HepG2 (cell line): Measurements from ENCODE around the gene MYO16. TPM values are rescaled to one million over a fixed set of nuclear protein-coding genes. Genes with fewer than 3 reads are reported as not detected.

ENCODE experiments used
- ATAC-seq: fragments of 200-7000 bp; cut with Tn5 transposase; 3 replicates; pipeline ENCODE4 v1.9.1; 2020; ENCODE audit warnings: mild to moderate bottlenecking, moderate library complexity
- BruUV-seq: library from RNA; stranded (reverse); fragments of 400-500 nt; replicated peaks from 2 replicates; lab custom pipeline; 2021; lab: Mats Ljungman, UMichigan
- CTCF ChIA-PET: fragments of 300-600 bp; formaldehyde crosslinking; extraction: SDS; loops from one replicate; lab custom pipeline; 2021; ENCODE audit warnings: low total read pairs, inconsistent platforms, low intra/inter-chr PET ratio; lab: Yijun Ruan, JAX
- POLR2A ChIA-PET: fragments of 350-600 bp; sonication (Branson Sonifier 250); formaldehyde crosslinking; loops from one replicate; lab custom pipeline; 2020; ENCODE audit warnings: antibody characterized with exemption, inconsistent platforms; lab: Yijun Ruan, JAX
- DNase-seq: peaks from one replicate; pipeline ENCODE4 v3.0.0-alpha.2; 2015; ENCODE audit warnings: low spot score
- FAIRE-seq: peaks from 3 replicates; lab custom pipeline; 2011; peaks lifted over from hg19 to GRCh38; lab: Jason Lieb, UNC
- H2AFZ ChIP-seq: one replicate; pipeline ENCODE4 v1.6.1; 2011; ENCODE audit warnings: low read length, inconsistent platforms
- H3K27ac ChIP-seq: fragments of 300-600 bp; 3 replicates; pipeline ENCODE4 v1.8.0; 2011; ENCODE audit warnings: mixed run types, mild to moderate bottlenecking, mixed read lengths, low read length, inconsistent platforms; ENCODE audit not compliant: insufficient read depth; ENCODE audit errors: extremely low read length
- H3K27me3 ChIP-seq, 2 experiments: fragments of 200-600 bp in 1 of 2; 2 replicates in 1 of 2; 3 replicates in 1 of 2; pipeline versions ENCODE4 v1.6.0 to v1.8.0; 2011; ENCODE audit warnings: low read length in 2 of 2, mild to moderate bottlenecking in 2 of 2, moderate library complexity in 2 of 2, inconsistent platforms in 1 of 2; ENCODE audit not compliant: insufficient read depth in 2 of 2, control insufficient read depth in 1 of 2
- H3K36me3 ChIP-seq, 2 experiments: fragments of 200-600 bp in 1 of 2; replicated peaks in 1 of 2; 2 replicates in 1 of 2; 3 replicates in 1 of 2; pipeline versions ENCODE4 v1.5.1 to v1.8.0; 2011; ENCODE audit warnings: low read length in 2 of 2, inconsistent platforms in 1 of 2; ENCODE audit not compliant: insufficient read depth in 2 of 2, control insufficient read depth in 1 of 2
- H3K4me1 ChIP-seq: 2 replicates; pipeline ENCODE4 v1.5.1; 2012; ENCODE audit warnings: low read length, inconsistent platforms; ENCODE audit not compliant: insufficient read depth
- H3K4me2 ChIP-seq: 2 replicates; pipeline ENCODE4 v1.6.0; 2011; ENCODE audit warnings: low read depth, low read length, inconsistent platforms
- H3K4me3 ChIP-seq, 3 experiments: fragments of 200-600 bp in 1 of 3; sonication (generic), shearing (Covaris generic) in 1 of 3; replicated peaks in 1 of 3; 2 replicates each; pipeline ENCODE4 v1.5.1; 2011 to 2016; ENCODE audit warnings: low read length in 3 of 3, inconsistent platforms in 2 of 3, low read depth in 2 of 3, mild to moderate bottlenecking in 2 of 3, control low read depth in 1 of 3, mixed read lengths in 1 of 3; ENCODE audit not compliant: insufficient read depth in 1 of 3
- H3K79me2 ChIP-seq: one replicate; pipeline ENCODE4 v1.6.1; 2011; ENCODE audit warnings: low read length, inconsistent platforms; ENCODE audit not compliant: insufficient read depth
- H3K9ac ChIP-seq: 2 replicates; pipeline ENCODE4 v1.6.0; 2011; ENCODE audit warnings: mild to moderate bottlenecking, low read depth, low read length, inconsistent platforms; ENCODE audit not compliant: insufficient read depth
- H3K9me3 ChIP-seq: 2 replicates; pipeline ENCODE4 v1.5.1; 2012; ENCODE audit warnings: mild to moderate bottlenecking, low read length
- H4K20me1 ChIP-seq: 2 replicates; pipeline ENCODE4 v1.6.0; 2011; ENCODE audit warnings: inconsistent platforms, mild to moderate bottlenecking, low read length, moderate library complexity; ENCODE audit not compliant: insufficient read depth
- BCL6 ChIP-seq: IDR thresholded peaks from 2 replicates; pipeline ENCODE4 v1.6.1; 2016; ENCODE audit warnings: missing genetic modification reagents, missing compliant biosample characterization
- CENPBD1 ChIP-seq: sonication (generic); formaldehyde crosslinking; IDR thresholded peaks from 2 replicates; pipeline ENCODE4 v1.8.0; 2022; ENCODE audit warnings: missing genetic modification reagents, low read depth, mild to moderate bottlenecking, borderline replicate concordance
- E2F5 ChIP-seq: sonication (generic); formaldehyde crosslinking; conservative IDR thresholded peaks from 2 replicates; pipeline ENCODE4 v1.4.0; 2020; ENCODE audit warnings: missing genetic modification reagents
- IRX3 ChIP-seq: sonication (generic); formaldehyde crosslinking; IDR thresholded peaks from 2 replicates; pipeline ENCODE4 v1.8.1; 2023; ENCODE audit warnings: mild to moderate bottlenecking, low read depth, missing genetic modification reagents, borderline replicate concordance
- KAT7 ChIP-seq: IDR thresholded peaks from 2 replicates; pipeline ENCODE4 v1.6.1; 2018; ENCODE audit warnings: borderline replicate concordance, missing compliant biosample characterization
- MED1 ChIP-seq: sonication (generic); formaldehyde crosslinking; IDR thresholded peaks from 2 replicates; pipeline ENCODE4 v1.4.0; 2020; ENCODE audit warnings: missing genetic modification reagents
- ZKSCAN1 ChIP-seq: fragments of 150-350 bp; IDR thresholded peaks from 2 replicates; pipeline ENCODE4 v1.6.1; 2014; ENCODE audit warnings: low read length
- ZMYM2 ChIP-seq: sonication (generic); formaldehyde crosslinking; IDR thresholded peaks from 2 replicates; pipeline ENCODE4 v1.8.0; 2022; ENCODE audit warnings: mild to moderate bottlenecking, missing genetic modification reagents
- ZNF512B ChIP-seq: sonication (generic); formaldehyde crosslinking; IDR thresholded peaks from 2 replicates; pipeline ENCODE4 v1.5.1; 2020; ENCODE audit warnings: missing genetic modification reagents, mild to moderate bottlenecking, borderline replicate concordance
- ZNF597 ChIP-seq: sonication (generic); formaldehyde crosslinking; IDR thresholded peaks from 2 replicates; pipeline ENCODE4 v1.5.0; 2020; ENCODE audit warnings: missing genetic modification reagents
- ZNF598 ChIP-seq: sonication (generic); formaldehyde crosslinking; IDR thresholded peaks from 2 replicates; pipeline ENCODE4 v1.5.1; 2020; ENCODE audit warnings: mild to moderate bottlenecking, missing genetic modification reagents, borderline replicate concordance
- ZNF670 ChIP-seq: sonication (generic); formaldehyde crosslinking; IDR thresholded peaks from 2 replicates; pipeline ENCODE4 v1.8.0; 2022; ENCODE audit warnings: mild to moderate bottlenecking, missing genetic modification reagents, borderline replicate concordance
- ZNF672 ChIP-seq: sonication (generic); formaldehyde crosslinking; IDR thresholded peaks from 2 replicates; pipeline ENCODE4 v1.8.1; 2022; ENCODE audit warnings: missing genetic modification reagents
- ZNF687 ChIP-seq: sonication (generic); formaldehyde crosslinking; IDR thresholded peaks from 2 replicates; pipeline ENCODE4 v1.5.1; 2020; ENCODE audit warnings: mild to moderate bottlenecking, missing genetic modification reagents, moderate library complexity
- WGBS: methylation state at CpG from one replicate; pipeline ENCODE4 v1.1.6; 2017; ENCODE audit warnings: low lambda C conversion rate; 5-methylcytosine and 5-hydroxymethylcytosine counted together
- in situ Hi-C: cut with HindIII; loops from 2 replicates; pipeline ENCODE4 v1.10.0; 2017; ENCODE audit warnings: low pct_unique_long_range_greater_than_20kb; ENCODE audit not compliant: extremely low pct_ligation_motif_present
- intact Hi-C: fragments of 100-400 bp; cut with micrococcal nuclease; formaldehyde crosslinking; loops from one replicate; pipeline ENCODE4 v1.10.0; 2022; ENCODE audit not compliant: unreplicated experiment
- polyA plus RNA-seq, 8 experiments: library from polyadenylated mRNA; depleted of rRNA in 3 of 8; stranded (reverse) in 7 of 8; unstranded in 1 of 8; fragments of >200 nt; fragmentation: Illumina TruSeq in 4 of 8; extraction: Trizol in 4 of 8; gene quantifications; 2 replicates each; pipeline versions ENCODE4 v1.2.1 to v1.2.3, GENCODE V29; 2011 to 2016; ENCODE audit warnings: low read depth in 4 of 8, missing spikeins in 1 of 8, mixed read lengths in 1 of 8; ENCODE audit not compliant: insufficient read depth in 1 of 8
- total RNA-seq, 5 experiments: library from RNA; depleted of rRNA; stranded (reverse); fragments of >200 nt; fragmentation: Illumina TruSeq; extraction: Trizol; gene quantifications; 2 replicates each; pipeline ENCODE4 v1.2.3, GENCODE V29; 2016; ENCODE audit warnings: low read depth in 1 of 5

MYO16 gene
- total and polyA plus RNA-seq, 2 of the 13 experiments (the other 11 are each of a cell fraction or from before 2014, with no cell fraction given), result not detected

GRCh38 chr13:109224033-109224432, 594.6 kb downstream of the MYO16 start:
- CTCF ChIA-PET, result no interaction called here
- H3K27me3 ChIP-seq, result no peaks in the 10 kb centered on the region
- peaks cover 71% of the 10 kb centered on the region for H3K9me3 ChIP-seq
- no peak for ATAC-seq
- TF ChIP-seq IRX3 (CRISPR knock-in tag), result no peak
- no peak for TF ChIP-seq ZNF670
- TF ChIP-seq ZNF598 (CRISPR knock-in tag), result no peak
- no peak for TF ChIP-seq MED1 (CRISPR knock-in tag)
- no peak for TF ChIP-seq ZNF687
- no peak for TF ChIP-seq ZNF597 (CRISPR knock-in tag)
- no peak for TF ChIP-seq ZMYM2
- no peak for TF ChIP-seq ZNF512B (CRISPR knock-in tag)
- no peak for TF ChIP-seq CENPBD1 (CRISPR knock-in tag)
- no peak for TF ChIP-seq ZNF672 (CRISPR knock-in tag)
- no peak for TF ChIP-seq E2F5 (CRISPR knock-in tag)
- no peak for TF ChIP-seq ZKSCAN1
- TF ChIP-seq KAT7 (CRISPR knock-in tag), result no peak
- TF ChIP-seq BCL6 (CRISPR knock-in tag), result no peak
- WGBS, result 0% methylated on average over 1 of the region's 4 CpGs
- no peaks in the 10 kb centered on the region for H4K20me1 ChIP-seq
- H3K4me2 ChIP-seq, result no peak overlapping the region
- no peak overlapping the region for H3K27ac ChIP-seq
- no TSS peak for BruUV-seq
- no peaks in the 10 kb centered on the region for H3K36me3 ChIP-seq
- POLR2A ChIA-PET, result no interaction called here
- in situ Hi-C loops (no loop called here), intact Hi-C loops (no loop called here)
- no peak overlapping the region for H2AFZ ChIP-seq
- DNase-seq, result no peak
- H3K79me2 ChIP-seq, result no peaks in the 10 kb centered on the region
- H3K4me1 ChIP-seq, result no peaks in the 10 kb centered on the region
- no peak overlapping the region for H3K4me3 ChIP-seq
- no peak overlapping the region for H3K9ac ChIP-seq
- no peak for FAIRE-seq
